Stimulated activated naive B cell treated with anti-CD40 and anti-IgM and Interleukin-4, amounts not matched to agents 10 μg/mL and 1 μg/mL and 100 μg/mL, for 72 hours (primary cell): ENCODE results near the gene WNT2.
A peak's percentile ranks its signal among the peaks of the same experiment; 100 is the strongest.
"Not testable (repeated sequence)": the region's sequence is repeated elsewhere in the genome, so short reads cannot be mapped to it uniquely, and the experiment has no call there.

Experiments
- ATAC-seq, 2 donors: fragments of 150-1000 bp; cut with Tn5 transposase; replicated peaks; 2 replicates each; pipeline ENCODE4 v1.10.0; 2021; ENCODE audit warnings: moderate library complexity in 1 of 2
- DNase-seq: peaks from one replicate; pipeline ENCODE4 v3.0.0; 2021
- H3K27ac Mint-ChIP-seq: one replicate; pipeline ENCODE4 v1.8.0; 2022; ENCODE audit warnings: mild to moderate bottlenecking, mixed read lengths
- H3K27me3 Mint-ChIP-seq, 2 donors: one replicate each; pipeline ENCODE4 v1.8.0; 2022; ENCODE audit warnings: mixed read lengths in 2 of 2
- H3K36me3 Mint-ChIP-seq, 2 donors: one replicate each; pipeline ENCODE4 v1.8.0; 2022; ENCODE audit warnings: mixed read lengths in 2 of 2, mild to moderate bottlenecking in 1 of 2
- H3K4me1 Mint-ChIP-seq, 2 donors: one replicate each; pipeline ENCODE4 v1.8.0; 2022; ENCODE audit warnings: mixed read lengths in 2 of 2, mild to moderate bottlenecking in 1 of 2
- H3K4me3 Mint-ChIP-seq, 2 donors: one replicate each; pipeline ENCODE4 v1.8.0; 2022; ENCODE audit warnings: mild to moderate bottlenecking in 2 of 2, mixed read lengths in 2 of 2, moderate library complexity in 1 of 2
- H3K9me3 Mint-ChIP-seq, 2 donors: one replicate each; pipeline ENCODE4 v1.8.0; 2022; ENCODE audit warnings: mixed read lengths in 2 of 2, mild to moderate bottlenecking in 1 of 2

The WNT2 gene

DNA sequence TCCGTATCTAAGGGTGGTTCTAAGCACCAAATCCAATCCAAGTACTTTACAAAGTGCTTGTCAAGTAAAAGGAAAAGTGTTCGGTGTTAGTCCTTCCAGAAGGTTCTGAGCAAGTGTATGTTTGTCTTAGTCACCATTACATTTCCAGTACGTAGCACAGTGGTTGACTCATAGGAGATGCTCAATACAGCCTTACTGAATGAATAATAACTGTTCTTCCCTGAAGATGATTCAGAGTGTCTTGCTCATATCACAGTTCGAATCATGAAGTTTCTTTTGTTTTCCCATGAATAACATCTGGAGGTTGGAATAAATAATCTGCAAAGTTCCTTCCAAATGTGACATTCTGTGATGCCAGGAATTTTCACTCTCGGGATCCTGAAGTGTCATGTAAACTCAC lies 53.4 kb downstream of the WNT2 start:
- DNase-seq = no peak

DNA sequence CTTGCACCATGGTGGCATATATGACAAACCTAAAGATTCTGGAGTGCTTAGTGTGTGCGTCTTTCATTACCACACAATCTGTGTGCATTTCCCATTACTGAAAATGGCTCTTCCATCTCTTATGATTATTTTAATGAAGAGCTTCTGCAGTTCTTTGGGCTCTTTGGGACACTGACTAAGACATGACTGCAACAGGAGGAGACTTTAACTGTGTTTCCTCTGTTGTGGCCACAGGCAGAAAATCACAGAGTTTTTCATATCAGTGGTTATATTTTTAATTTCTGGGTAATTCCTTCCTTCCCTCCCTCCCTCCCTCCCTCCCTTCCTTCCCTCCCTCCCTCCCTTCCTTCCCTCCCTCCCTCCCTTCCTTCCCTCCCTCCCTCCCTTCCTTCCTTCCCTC lies 58.1 kb downstream of the WNT2 start:
- H3K9me3 Mint-ChIP-seq = peaks cover 2 to 7% of the 10 kb centered on the region in 2 donors
- H3K4me3 Mint-ChIP-seq = no peak overlapping the region
- H3K36me3 Mint-ChIP-seq = no peaks in the 10 kb centered on the region
- H3K27ac Mint-ChIP-seq = no peak overlapping the region
- ATAC-seq (no peak), DNase-seq (no peak)
- peaks cover 0 to 4% of the 10 kb centered on the region in 2 donors for H3K27me3 Mint-ChIP-seq
- H3K4me1 Mint-ChIP-seq = no peaks in the 10 kb centered on the region

More for the DNA sequence above, 53.4 kb downstream of the WNT2 start:
- H3K36me3 Mint-ChIP-seq = no peaks in the 10 kb centered on the region
- H3K9me3 Mint-ChIP-seq = peaks cover 0 to 2% of the 10 kb centered on the region in 2 donors
- no peaks in the 10 kb centered on the region for H3K4me1 Mint-ChIP-seq
- H3K27ac Mint-ChIP-seq = no peak overlapping the region
- H3K4me3 Mint-ChIP-seq = no peak overlapping the region
- no peaks in the 10 kb centered on the region for H3K27me3 Mint-ChIP-seq
- ATAC-seq = no peak

DNA sequence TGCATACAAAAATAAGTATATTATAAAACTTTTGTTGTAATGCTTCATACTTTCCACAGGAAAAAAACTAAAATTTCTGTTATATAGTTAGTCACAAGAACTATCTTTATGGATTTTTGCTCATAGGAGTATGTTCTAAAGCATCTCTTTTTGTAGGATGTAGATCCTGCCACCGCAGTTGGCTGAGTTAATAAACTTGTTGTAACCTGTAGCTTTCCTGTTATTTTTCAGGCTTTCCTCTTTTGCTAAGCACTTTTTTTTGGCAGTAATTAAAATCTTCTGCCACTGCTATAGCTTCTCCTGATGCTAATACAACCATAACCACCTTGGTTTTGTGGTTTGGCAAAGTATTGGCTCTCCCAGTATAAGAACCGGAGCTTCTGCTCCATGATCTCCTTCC lies 60.3 kb downstream of the WNT2 start:
- H3K4me3 Mint-ChIP-seq = no peak overlapping the region
- no peaks in the 10 kb centered on the region for H3K4me1 Mint-ChIP-seq
- H3K9me3 Mint-ChIP-seq = peaks cover 1 to 7% of the 10 kb centered on the region in 2 donors
- DNase-seq (no peak), ATAC-seq (no peak)
- H3K36me3 Mint-ChIP-seq = no peaks in the 10 kb centered on the region
- H3K27me3 Mint-ChIP-seq = peaks cover 0 to 4% of the 10 kb centered on the region in 2 donors
- no peak overlapping the region for H3K27ac Mint-ChIP-seq

DNA sequence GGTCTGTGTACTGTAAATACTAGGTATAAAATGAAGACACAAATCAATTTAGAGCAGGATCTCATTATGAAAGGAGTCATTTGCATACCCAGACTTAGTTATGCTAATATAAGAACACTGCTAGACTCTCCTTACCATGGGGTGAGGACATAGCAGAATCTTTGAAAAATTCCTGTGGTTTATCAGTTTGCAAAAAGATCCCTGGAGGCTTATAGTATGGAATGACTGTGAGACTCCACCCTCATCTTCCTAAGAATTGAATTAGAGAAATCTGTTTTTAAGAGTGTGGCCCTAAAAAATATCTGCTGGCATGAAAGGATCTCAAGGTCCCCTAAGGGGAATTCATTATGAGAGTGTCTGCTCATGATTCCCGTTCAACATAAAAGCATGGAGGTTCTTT lies 63.2 kb downstream of the WNT2 start:
- Mint-ChIP-seq H3K9me3 (peaks cover 0 to 10% of the 10 kb centered on the region in 2 donors), H3K27ac (no peak overlapping the region), H3K4me3 (no peak overlapping the region), H3K27me3 (peaks cover 0 to 4% of the 10 kb centered on the region in 2 donors), H3K36me3 (no peaks in the 10 kb centered on the region), H3K4me1 (no peaks in the 10 kb centered on the region)
- no peak for DNase-seq
- no peak for ATAC-seq

DNA sequence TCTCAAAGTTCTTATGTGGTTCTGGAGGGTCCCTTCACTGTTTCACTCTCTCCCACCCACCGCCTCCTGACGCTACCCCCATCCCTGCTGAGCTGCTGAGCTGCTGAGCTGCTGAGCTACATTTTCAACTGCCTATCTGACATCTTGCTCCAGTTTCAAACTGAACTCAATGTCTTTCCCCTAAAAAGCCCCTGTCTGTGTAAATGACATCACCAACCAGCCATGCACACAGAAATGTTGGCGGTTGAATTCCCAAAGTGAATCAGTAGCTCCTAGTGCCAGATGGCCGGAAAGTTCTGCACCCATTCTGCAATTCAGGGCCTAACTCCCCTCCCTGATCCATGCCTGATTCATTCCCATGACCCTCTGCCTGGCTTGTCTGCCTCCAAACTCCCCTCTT lies 71.2 kb downstream of the WNT2 start:
- Mint-ChIP-seq H3K9me3 (peaks cover 6 to 7% of the 10 kb centered on the region in 2 donors), H3K4me3 (no peak overlapping the region), H3K36me3 (peaks cover 2 to 3% of the 10 kb centered on the region in 2 donors), H3K4me1 (peaks cover 10 to 11% of the 10 kb centered on the region in 2 donors), H3K27me3 (peaks cover 11% of the 10 kb centered on the region in 2 donors), H3K27ac (no peak overlapping the region)
- DNase-seq (peak; percentile 5), ATAC-seq (peak; percentile 24 to 79)

DNA sequence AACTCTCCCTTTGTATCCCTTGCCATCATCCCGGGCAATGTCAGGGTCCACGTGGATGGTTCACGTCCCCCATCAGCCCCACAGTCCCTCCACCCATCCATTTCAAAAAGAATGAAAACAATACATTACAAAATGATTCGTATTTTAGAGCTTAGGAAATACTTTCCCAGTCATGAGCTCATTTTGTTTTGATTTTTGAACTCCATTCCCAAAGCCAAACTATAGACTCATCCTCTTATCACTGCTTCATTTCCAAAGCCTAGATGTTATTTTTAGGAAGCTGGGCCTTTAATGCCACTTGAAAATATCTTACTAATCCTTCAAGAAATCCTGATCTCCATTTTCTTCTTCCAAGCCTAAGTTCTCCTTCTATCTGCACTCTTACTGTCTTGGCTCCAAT lies 72.1 kb downstream of the WNT2 start:
- Mint-ChIP-seq H3K27ac (no peak overlapping the region), H3K36me3 (peaks cover 2 to 3% of the 10 kb centered on the region in 2 donors), H3K4me1 (peaks cover 10 to 11% of the 10 kb centered on the region in 2 donors), H3K4me3 (no peak overlapping the region), H3K27me3 (peaks cover 11% of the 10 kb centered on the region in 2 donors), H3K9me3 (peaks cover 7% of the 10 kb centered on the region in 2 donors)
- DNase-seq (no peak), ATAC-seq (no peak)

DNA sequence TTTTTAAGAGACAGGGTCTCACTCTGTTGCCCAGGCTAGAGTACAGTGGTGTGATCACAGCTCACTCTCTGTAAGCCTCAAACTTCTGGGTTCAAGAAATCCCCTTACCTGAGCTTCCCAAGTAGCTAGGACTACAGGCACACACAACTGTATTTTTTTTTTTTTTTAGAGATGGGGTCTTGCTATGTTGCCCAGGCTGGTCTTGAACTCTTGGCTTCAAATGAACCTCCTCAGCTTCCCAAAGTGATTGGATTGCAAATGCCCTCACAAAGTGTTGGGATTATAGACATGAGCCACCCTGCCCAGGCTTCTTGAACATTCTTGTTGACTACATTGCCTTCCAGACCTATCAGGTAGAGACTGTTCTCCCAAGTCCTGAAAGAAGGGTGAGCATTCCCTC lies 72.6 kb downstream of the WNT2 start:
- Mint-ChIP-seq H3K9me3 (peaks cover 7 to 10% of the 10 kb centered on the region in 2 donors), H3K4me1 (peaks cover 10 to 11% of the 10 kb centered on the region in 2 donors)
- no peak for DNase-seq

DNA sequence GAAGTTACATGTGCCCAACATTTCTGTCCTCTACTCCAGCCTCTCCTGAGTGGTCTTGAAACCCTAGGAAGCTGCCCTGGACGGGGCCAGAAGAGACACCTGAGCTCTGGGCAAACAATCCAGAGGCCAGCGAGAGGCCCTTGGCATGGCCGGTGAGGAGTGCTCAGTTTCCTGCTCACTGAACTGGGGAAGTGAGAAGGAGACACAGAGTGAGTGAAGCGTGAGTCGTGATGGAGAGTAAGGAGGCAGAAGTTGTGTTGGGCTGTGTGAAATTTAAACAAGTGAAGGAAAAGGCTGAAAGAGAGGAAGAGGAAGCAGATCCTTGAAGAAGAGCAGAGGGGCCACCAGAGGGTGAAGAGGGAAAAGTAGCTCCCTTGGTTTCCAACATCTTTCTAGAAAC lies 73.2 kb downstream of the WNT2 start:
- Mint-ChIP-seq H3K4me1 (peaks cover 10 to 11% of the 10 kb centered on the region in 2 donors), H3K27ac (peak overlapping the region; percentile 27), H3K4me3 (no peak overlapping the region), H3K27me3 (peaks cover 11% of the 10 kb centered on the region in 2 donors), H3K36me3 (peaks cover 2 to 3% of the 10 kb centered on the region in 2 donors), H3K9me3 (peaks cover 7 to 10% of the 10 kb centered on the region in 2 donors)
- ATAC-seq (no peak), DNase-seq (no peak)

More for the DNA sequence above, 72.6 kb downstream of the WNT2 start:
- Mint-ChIP-seq H3K27ac (no peak overlapping the region), H3K36me3 (peaks cover 2 to 3% of the 10 kb centered on the region in 2 donors), H3K4me3 (no peak overlapping the region), H3K27me3 (peaks cover 11% of the 10 kb centered on the region in 2 donors)
- ATAC-seq = no peak

DNA sequence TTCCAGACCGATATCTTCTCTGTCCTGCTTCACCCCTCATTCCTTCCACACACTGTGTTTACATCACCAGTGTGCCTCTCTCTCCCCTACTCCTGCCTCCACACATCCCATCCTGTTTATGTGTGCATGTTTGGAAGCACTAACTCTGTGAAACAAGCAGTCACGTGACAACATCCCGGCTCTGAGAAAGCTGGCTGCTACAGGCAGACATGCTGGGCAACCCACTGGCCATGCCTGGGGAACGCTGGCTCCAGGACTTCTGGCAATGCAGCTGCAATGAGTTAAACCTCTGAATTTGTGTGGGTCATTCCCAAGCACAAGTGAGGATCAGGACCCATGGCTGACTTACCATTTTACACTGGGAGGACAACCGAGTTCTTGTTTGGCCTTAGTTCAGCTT lies 74.0 kb downstream of the WNT2 start:
- Mint-ChIP-seq H3K4me1 (peaks cover 10 to 11% of the 10 kb centered on the region in 2 donors), H3K9me3 (peaks cover 7 to 10% of the 10 kb centered on the region in 2 donors), H3K36me3 (peaks cover 2 to 3% of the 10 kb centered on the region in 2 donors)

DNA sequence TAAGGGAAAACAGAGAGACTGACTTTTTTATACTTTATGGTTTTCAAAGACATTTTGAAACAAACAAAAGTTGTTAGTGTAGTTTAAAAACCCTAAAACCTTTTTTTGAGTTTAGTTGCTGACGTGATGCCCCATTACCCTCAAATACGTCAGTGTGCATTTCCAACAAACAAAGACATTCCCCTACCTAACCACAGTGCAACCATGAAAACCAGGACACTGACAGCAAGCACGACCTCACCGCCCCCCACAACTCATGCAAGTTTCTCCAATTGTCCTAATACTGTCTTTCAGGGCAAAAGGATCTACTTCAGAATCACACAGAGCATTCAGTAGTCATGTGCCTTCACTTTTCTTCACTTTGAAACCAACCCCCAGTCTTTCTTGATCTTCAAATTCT lies 75.0 kb downstream of the WNT2 start:
- DNase-seq (no peak), ATAC-seq (no peak)
- H3K4me3 Mint-ChIP-seq = no peak overlapping the region
- peaks cover 7 to 11% of the 10 kb centered on the region in 2 donors for H3K27me3 Mint-ChIP-seq
- peaks cover 10 to 11% of the 10 kb centered on the region in 2 donors for H3K4me1 Mint-ChIP-seq
- H3K27ac Mint-ChIP-seq = no peak overlapping the region
- H3K36me3 Mint-ChIP-seq = peaks cover 2 to 3% of the 10 kb centered on the region in 2 donors
- H3K9me3 Mint-ChIP-seq = peaks cover 7 to 10% of the 10 kb centered on the region in 2 donors

More for the DNA sequence above, 74.0 kb downstream of the WNT2 start:
- DNase-seq (no peak), ATAC-seq (no peak)
- Mint-ChIP-seq H3K27me3 (peaks cover 11% of the 10 kb centered on the region in 2 donors), H3K27ac (no peak overlapping the region), H3K4me3 (no peak overlapping the region)

DNA sequence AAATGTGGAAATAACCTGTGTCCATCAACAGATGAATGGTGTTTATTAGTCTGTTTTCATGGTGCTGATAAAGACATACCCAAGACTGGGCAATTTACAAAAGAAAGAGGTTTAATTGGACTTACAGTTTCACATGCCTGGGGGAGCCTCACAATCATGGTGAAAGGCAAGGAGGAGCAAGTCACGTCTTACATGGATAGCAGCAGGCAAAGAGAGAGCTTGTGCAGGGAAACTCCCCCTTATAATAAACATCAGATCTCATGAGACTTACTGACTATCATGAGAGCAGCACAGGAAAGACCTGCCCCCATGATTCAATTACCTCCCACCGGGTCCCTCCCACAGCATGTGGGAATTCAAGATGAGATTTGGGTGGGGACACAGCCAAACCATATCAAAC lies 77.2 kb downstream of the WNT2 start:
- not testable (repeated sequence) for ATAC-seq, H3K4me3 Mint-ChIP-seq, H3K27me3 Mint-ChIP-seq, H3K36me3 Mint-ChIP-seq, H3K27ac Mint-ChIP-seq, H3K9me3 Mint-ChIP-seq, H3K4me1 Mint-ChIP-seq, DNase-seq

DNA sequence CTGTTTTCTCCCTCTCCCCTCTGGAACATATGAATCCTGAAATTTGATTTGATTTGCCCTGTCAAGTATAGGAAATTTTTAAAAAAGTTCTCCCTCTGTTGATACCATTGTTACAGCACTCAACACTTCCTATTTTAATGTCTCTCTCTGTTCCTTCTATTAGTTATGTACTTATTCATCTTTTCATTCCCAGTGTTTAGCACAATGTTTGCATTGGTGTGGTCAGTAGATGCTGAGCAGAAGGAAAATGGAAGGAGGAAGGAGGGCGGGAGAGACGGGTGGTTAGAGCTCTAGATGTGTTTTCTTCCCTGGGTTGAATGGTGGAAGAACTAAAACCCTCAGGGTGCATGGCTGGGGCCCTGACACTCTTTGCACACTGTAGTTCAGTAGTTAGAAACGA lies 79.5 kb downstream of the WNT2 start:
- Mint-ChIP-seq H3K36me3 (no peaks in the 10 kb centered on the region), H3K27me3 (peaks cover 0 to 6% of the 10 kb centered on the region in 2 donors), H3K4me3 (no peak overlapping the region)

DNA sequence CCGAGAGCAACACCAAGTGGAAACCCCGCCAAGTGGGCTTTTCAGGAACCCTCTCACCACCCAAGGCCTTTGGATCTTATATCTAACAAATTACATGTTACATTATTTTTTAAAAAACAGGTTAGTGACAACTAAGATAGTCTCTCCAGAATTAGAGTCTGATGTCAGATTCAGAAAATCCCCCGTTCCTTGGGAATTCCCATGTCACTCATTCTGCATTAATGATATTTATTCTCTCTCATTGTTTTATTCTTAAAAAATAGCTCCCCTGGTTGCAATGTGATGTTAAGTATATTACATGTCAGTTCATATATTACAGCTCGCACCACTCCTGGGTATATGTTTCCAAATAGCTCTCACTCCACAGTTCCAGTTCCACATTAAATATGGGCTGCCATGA lies 81.8 kb downstream of the WNT2 start:
- Mint-ChIP-seq H3K4me1 (no peaks in the 10 kb centered on the region), H3K36me3 (no peaks in the 10 kb centered on the region), H3K4me3 (no peak overlapping the region), H3K27me3 (peaks cover 0 to 6% of the 10 kb centered on the region in 2 donors), H3K27ac (no peak overlapping the region), H3K9me3 (peaks cover 2 to 5% of the 10 kb centered on the region in 2 donors)
- DNase-seq (no peak), ATAC-seq (no peak)

More for the DNA sequence above, 79.5 kb downstream of the WNT2 start:
- DNase-seq (no peak), ATAC-seq (no peak)
- Mint-ChIP-seq H3K9me3 (peaks cover 2 to 3% of the 10 kb centered on the region in 2 donors), H3K4me1 (no peaks in the 10 kb centered on the region), H3K27ac (no peak overlapping the region)

DNA sequence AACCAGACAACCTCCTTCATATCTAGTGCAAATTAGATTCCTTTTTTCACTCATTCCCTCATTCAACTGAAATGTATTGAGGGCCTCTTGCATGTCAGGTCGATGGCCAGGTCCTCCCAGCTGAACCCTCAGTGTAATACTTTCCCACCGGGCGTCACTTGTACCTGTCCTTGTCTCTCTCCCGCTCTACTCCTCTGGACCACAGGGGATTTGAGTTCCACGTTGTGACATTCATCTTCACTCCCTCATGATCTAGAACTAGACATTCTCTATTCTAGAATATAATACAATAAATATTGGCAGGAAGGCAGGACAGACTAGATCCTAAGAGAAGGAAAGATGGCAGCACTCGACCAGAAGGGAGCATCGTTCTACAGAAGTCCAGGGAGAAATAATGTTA lies 83.9 kb downstream of the WNT2 start:
- no peaks in the 10 kb centered on the region for H3K4me1 Mint-ChIP-seq
- peaks cover 0 to 7% of the 10 kb centered on the region in 2 donors for H3K9me3 Mint-ChIP-seq
- H3K27ac Mint-ChIP-seq = no peak overlapping the region
- no peaks in the 10 kb centered on the region for H3K36me3 Mint-ChIP-seq
- H3K27me3 Mint-ChIP-seq = peaks cover 0 to 11% of the 10 kb centered on the region in 2 donors
- no peak overlapping the region for H3K4me3 Mint-ChIP-seq
- DNase-seq (no peak), ATAC-seq (no peak)

DNA sequence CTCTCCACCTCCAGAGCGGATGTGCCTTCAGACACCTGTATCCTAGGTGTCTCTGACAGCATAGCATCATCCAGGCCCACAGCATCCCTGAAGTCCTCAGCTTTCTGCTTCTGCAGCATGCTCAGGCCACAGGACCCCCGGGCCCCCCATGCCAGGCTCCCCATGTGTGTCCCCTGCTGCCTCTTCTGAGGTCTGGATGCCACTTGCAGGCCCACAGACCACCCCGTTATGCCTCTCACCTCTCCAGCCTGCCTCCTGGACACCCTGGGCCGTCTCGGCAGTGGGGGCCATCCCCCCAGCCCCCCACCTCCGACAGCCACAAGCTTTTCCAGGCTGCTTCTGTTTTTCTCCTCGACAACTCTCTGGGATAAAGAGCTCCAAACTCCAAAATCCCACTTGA lies 84.4 kb downstream of the WNT2 start:
- Mint-ChIP-seq H3K27me3 (peaks cover 0 to 11% of the 10 kb centered on the region in 2 donors), H3K36me3 (no peaks in the 10 kb centered on the region), H3K4me3 (no peak overlapping the region), H3K9me3 (peaks cover 3 to 9% of the 10 kb centered on the region in 2 donors), H3K4me1 (no peaks in the 10 kb centered on the region), H3K27ac (no peak overlapping the region)
- ATAC-seq = no peak
- DNase-seq = no peak
